H1 (cell line): ENCODE data around the gene RHOG. TPM values are rescaled to one million over a fixed set of nuclear protein-coding genes. Genes with fewer than 3 reads are reported as not detected.

Experiments used
- CTCF ChIA-PET: fragments of 300-600 bp; sonication (Branson Sonifier 250); formaldehyde crosslinking; loops from one replicate; lab custom pipeline; 2021; ENCODE audit not compliant: partially characterized antibody; lab: Charles Lee
- POLR2A ChIA-PET: fragments of 300-600 bp; sonication (Branson Sonifier 250); formaldehyde crosslinking; loops from one replicate; lab custom pipeline; 2021; ENCODE audit warnings: inconsistent platforms; ENCODE audit not compliant: partially characterized antibody; lab: Charles Lee
- DNase-seq, 2 experiments: peaks; one replicate each; pipeline versions ENCODE4 v3.0.0 to v3.0.0-alpha.2; 2010 to 2022; ENCODE audit warnings: low spot score in 2 of 2, low read depth in 1 of 2, mixed read lengths in 1 of 2
- FAIRE-seq: peaks from 2 replicates; lab custom pipeline; 2011; peaks lifted over from hg19 to GRCh38; lab: Jason Lieb, UNC
- H2AFZ ChIP-seq: 2 replicates; pipeline ENCODE4 v1.8.1; 2012; ENCODE audit warnings: low read length, inconsistent platforms
- H2AK5ac ChIP-seq: 2 replicates; pipeline ENCODE4 v1.6.1; 2013; ENCODE audit warnings: low read depth, low read length
- H2BK120ac ChIP-seq: replicated peaks from 2 replicates; pipeline ENCODE3; 2013; ENCODE audit warnings: low read depth, low read length, inconsistent platforms
- H2BK12ac ChIP-seq: 2 replicates; pipeline ENCODE4 v1.6.1; 2013; ENCODE audit warnings: low read depth, low read length
- H2BK15ac ChIP-seq: 2 replicates; pipeline ENCODE4 v1.6.1; 2013; ENCODE audit warnings: low read length
- H2BK20ac ChIP-seq: 2 replicates; pipeline ENCODE4 v1.6.1; 2013; ENCODE audit warnings: low read length
- H2BK5ac ChIP-seq: 2 replicates; pipeline ENCODE4 v1.6.1; 2013; ENCODE audit warnings: low read depth, low read length
- H3K14ac ChIP-seq: 2 replicates; pipeline ENCODE4 v1.6.1; 2013; ENCODE audit warnings: inconsistent platforms; ENCODE audit not compliant: insufficient read length
- H3K18ac ChIP-seq: 2 replicates; pipeline ENCODE4 v1.6.1; 2013; ENCODE audit warnings: low read length; ENCODE audit errors: extremely low read depth
- H3K23ac ChIP-seq: 2 replicates; pipeline ENCODE4 v1.6.1; 2013; ENCODE audit warnings: inconsistent platforms; ENCODE audit not compliant: insufficient read length
- H3K23me2 ChIP-seq: 2 replicates; pipeline ENCODE4 v1.6.1; 2013; ENCODE audit warnings: low read depth, low read length
- H3K27ac ChIP-seq: 2 replicates; pipeline ENCODE4 v1.6.1; 2011; ENCODE audit warnings: low read depth, low read length, inconsistent platforms
- H3K27me3 ChIP-seq, 4 experiments: replicated peaks in 1 of 4; 1 replicate in 1 of 4; 2 replicates in 3 of 4; pipeline versions ENCODE4 v1.6.1 to v1.8.1; 2011 to 2013; ENCODE audit warnings: low read length in 3 of 4, mild to moderate bottlenecking in 3 of 4, inconsistent platforms in 2 of 4, mixed read lengths in 2 of 4, moderate library complexity in 1 of 4; ENCODE audit not compliant: control insufficient read depth in 3 of 4, insufficient read depth in 3 of 4; ENCODE audit errors: extremely low read depth in 1 of 4
- H3K36me3 ChIP-seq, 4 experiments: 2 replicates each; pipeline versions ENCODE4 v1.6.1 to v1.8.1; 2011 to 2013; ENCODE audit warnings: mild to moderate bottlenecking in 4 of 4, low read length in 3 of 4, moderate library complexity in 2 of 4, control low read depth in 1 of 4, inconsistent platforms in 1 of 4; ENCODE audit not compliant: insufficient read depth in 4 of 4, control insufficient read depth in 2 of 4
- H3K4ac ChIP-seq: replicated peaks from 2 replicates; pipeline ENCODE3; 2013; ENCODE audit warnings: low read length, low read depth, mixed read lengths, inconsistent platforms; ENCODE audit not compliant: insufficient read length
- H3K4me1 ChIP-seq, 4 experiments: replicated peaks in 1 of 4; 1 replicate in 1 of 4; 2 replicates in 3 of 4; pipeline versions ENCODE4 v1.6.1 to v1.8.1; 2011 to 2013; ENCODE audit warnings: low read length in 3 of 4, inconsistent platforms in 2 of 4, mixed read lengths in 1 of 4; ENCODE audit not compliant: insufficient read depth in 4 of 4, control insufficient read depth in 3 of 4
- H3K4me2 ChIP-seq, 2 experiments: 2 replicates each; pipeline versions ENCODE4 v1.6.1 to v1.8.1; 2011 to 2013; ENCODE audit warnings: low read depth in 2 of 2, low read length in 2 of 2, control low read depth in 1 of 2, inconsistent platforms in 1 of 2, mild to moderate bottlenecking in 1 of 2; ENCODE audit not compliant: insufficient read depth in 1 of 2
- H3K4me3 ChIP-seq, 4 experiments: fragments of 200-600, 300-600 bp in 1 of 4; sonication (generic), shearing (Covaris generic), sonication (Bioruptor Twin) in 1 of 4; 2 replicates each; pipeline versions ENCODE4 v1.5.1 to v1.8.1; 2011 to 2016; ENCODE audit warnings: low read length in 4 of 4, low read depth in 3 of 4, control low read depth in 2 of 4, inconsistent platforms in 2 of 4, mild to moderate bottlenecking in 2 of 4, mixed read lengths in 1 of 4, moderate library complexity in 1 of 4; ENCODE audit not compliant: insufficient read depth in 2 of 4; ENCODE audit errors: extremely low read depth in 1 of 4
- H3K56ac ChIP-seq: replicated peaks from 2 replicates; pipeline ENCODE3; 2013; ENCODE audit warnings: low read depth, mild to moderate bottlenecking, mixed read lengths, low read length, inconsistent platforms; ENCODE audit not compliant: insufficient read length
- H3K79me1 ChIP-seq: 2 replicates; pipeline ENCODE4 v1.6.1; 2013; ENCODE audit warnings: low read depth, low read length, control low read depth
- H3K79me2 ChIP-seq, 2 experiments: 2 replicates each; pipeline versions ENCODE4 v1.6.1 to v1.8.1; 2012 to 2013; ENCODE audit warnings: low read length in 2 of 2, mild to moderate bottlenecking in 2 of 2, inconsistent platforms in 1 of 2; ENCODE audit not compliant: insufficient read depth in 2 of 2, control insufficient read depth in 1 of 2
- H3K9ac ChIP-seq, 4 experiments: replicated peaks in 1 of 4; 1 replicate in 1 of 4; 2 replicates in 3 of 4; pipeline versions ENCODE4 v1.6.1 to v1.8.1; 2011 to 2013; ENCODE audit warnings: low read depth in 3 of 4, low read length in 3 of 4, control low read depth in 2 of 4, mild to moderate bottlenecking in 2 of 4, moderate library complexity in 2 of 4, inconsistent platforms in 1 of 4; ENCODE audit errors: extremely low read depth in 1 of 4
- H3K9me3 ChIP-seq, 2 experiments: 2 replicates each; pipeline versions ENCODE4 v1.6.1 to v1.8.1; 2012 to 2013; ENCODE audit warnings: mild to moderate bottlenecking in 2 of 2, moderate library complexity in 2 of 2, control low read depth in 1 of 2, inconsistent platforms in 1 of 2, low read depth in 1 of 2, low read length in 1 of 2, mixed read lengths in 1 of 2; ENCODE audit not compliant: insufficient read depth in 2 of 2
- H4K20me1 ChIP-seq, 2 experiments: replicated peaks in 1 of 2; 2 replicates each; pipeline versions ENCODE3 to v1.8.1; 2011 to 2013; ENCODE audit warnings: inconsistent platforms in 2 of 2, low read length in 2 of 2, mild to moderate bottlenecking in 1 of 2; ENCODE audit not compliant: insufficient read depth in 2 of 2, control insufficient read depth in 1 of 2
- H4K5ac ChIP-seq: 2 replicates; pipeline ENCODE4 v1.6.1; 2013; ENCODE audit warnings: low read length, low read depth, mixed read lengths, inconsistent platforms; ENCODE audit not compliant: insufficient read length
- H4K8ac ChIP-seq: 2 replicates; pipeline ENCODE4 v1.8.0; 2013; ENCODE audit warnings: mild to moderate bottlenecking, moderate library complexity, low read length, inconsistent platforms; ENCODE audit not compliant: insufficient read depth; ENCODE audit errors: extremely low read depth
- H4K91ac ChIP-seq: replicated peaks from 2 replicates; pipeline ENCODE3; 2013; ENCODE audit warnings: low read length, mixed read lengths, inconsistent platforms; ENCODE audit not compliant: insufficient read length
- WGBS, 2 experiments: shearing (Covaris generic) in 1 of 2; methylation state at CpG; one replicate each; pipeline versions ENCODE4 v1.1.6 to v1.1.7; 2013 to 2015; ENCODE audit warnings: low lambda C conversion rate in 2 of 2, mixed read lengths in 2 of 2, inconsistent platforms in 1 of 2, low coverage in 1 of 2, missing lambda C conversion rate in 1 of 2; ENCODE audit not compliant: insufficient replicate concordance in 2 of 2, insufficient coverage in 1 of 2, insufficient read length in 1 of 2; ENCODE audit errors: extremely low coverage in 1 of 2, missing lambda C conversion rate in 1 of 2; 5-methylcytosine and 5-hydroxymethylcytosine counted together
- polyA plus RNA-seq, 7 experiments: library from polyadenylated mRNA; depleted of rRNA in 3 of 7; stranded (reverse) in 5 of 7; unstranded in 2 of 7; fragments of >200 nt in 5 of 7; fragments of 200-250 nt in 2 of 7; gene quantifications; 1 replicate in 5 of 7; 2 replicates in 1 of 7; 4 replicates in 1 of 7; pipeline versions ENCODE4 v1.2.1 to v1.2.3, GENCODE V29; 2011 to 2013; ENCODE audit warnings: missing spikeins in 2 of 7, mixed read lengths in 2 of 7
- total RNA-seq: library from RNA; stranded (reverse); fragmentation: NEBNext Ultra II Directional; extraction: Animal tissue kit (Norgen Biotek cat#: 25700); gene quantifications from 2 replicates; pipeline ENCODE4 v1.2.1, GENCODE V29; 2021

RHOG gene
- total and polyA plus RNA-seq, 2 of the 8 experiments (the other 6 are each of a cell fraction or from before 2014, with no cell fraction given), result 28.3 to 69.6 TPM

GRCh38 chr11:3877364-3878257 lies 36.9 kb upstream of the RHOG start:
- Histone ChIP-seq H3K4me2 (no peak overlapping the region), H3K18ac (no peak overlapping the region), H4K91ac (no peak overlapping the region), H2BK120ac (no peak overlapping the region), H3K79me1 (no peaks in the 10 kb centered on the region), H3K9ac (no peak overlapping the region), H3K4me1 (peaks cover 0 to 4% (median 2%) of the 10 kb centered on the region in 4 experiments; a peak in 3 of 7 replicates), H2BK12ac (no peak overlapping the region), H4K20me1 (peaks cover 0 to 4% of the 10 kb centered on the region in 2 experiments), H2BK20ac (no peak overlapping the region), H3K79me2 (no peaks in the 10 kb centered on the region), H3K23ac (no peak overlapping the region), H2AFZ (no peak overlapping the region), H4K5ac (no peak overlapping the region), H3K27me3 (no peaks in the 10 kb centered on the region; a peak in 3 of 7 replicates), H3K23me2 (no peaks in the 10 kb centered on the region), H3K4me3 (no peak overlapping the region), H4K8ac (no peak overlapping the region), H3K9me3 (no peaks in the 10 kb centered on the region), H3K36me3 (no peaks in the 10 kb centered on the region), H2BK5ac (no peak overlapping the region), H3K27ac (no peak overlapping the region), H2AK5ac (no peak overlapping the region), H2BK15ac (no peak overlapping the region), H3K14ac (no peak overlapping the region), H3K4ac (no peak overlapping the region), H3K56ac (no peak overlapping the region)
- WGBS, 2 experiments, result 73% methylated on average over 8 of the region's 8 CpGs; no CpG with 5 or more reads in 1 of the 2 experiments
- ChIA-PET CTCF (interaction anchor here (0.6 to 5.5 kb wide), 9 partner anchors 17 to 445 kb away, joined by 3 to 25 read pairs (median 4); partner anchors contain the start of gene STIM1), POLR2A (no interaction called here)
- DNase-seq, result no peak
- no peak for FAIRE-seq
